Lung (tissue), 12 donors: Measurements from ENCODE around the gene APOBR. TPM values are rescaled to one million over a fixed set of nuclear protein-coding genes. Genes with fewer than 3 reads are reported as not detected.

Source experiments
- ATAC-seq: fragments of 200-7000 bp; cut with Tn5 transposase; one replicate; pipeline ENCODE4 v1.9.1; 2020; ENCODE audit warnings: moderate number of reproducible peaks; ENCODE audit not compliant: insufficient read depth, low FRiP score
- DNase-seq, 3 donors: peaks; one replicate each; pipeline ENCODE4 v3.0.0-alpha.2; 2013 to 2017
- H3K27ac ChIP-seq, 2 donors: one replicate each; pipeline ENCODE4 v1.5.1; 2013; ENCODE audit warnings: mild to moderate bottlenecking in 2 of 2, moderate library complexity in 2 of 2, control low read depth in 1 of 2, inconsistent platforms in 1 of 2, low read depth in 1 of 2, low read length in 1 of 2
- H3K27me3 ChIP-seq, 3 donors: one replicate each; pipeline ENCODE4 v1.5.1; 2013; ENCODE audit warnings: low read length in 2 of 3; ENCODE audit not compliant: control insufficient read depth in 3 of 3, insufficient read depth in 3 of 3
- H3K36me3 ChIP-seq, 4 donors: one replicate each; pipeline ENCODE4 v1.5.1; 2013; ENCODE audit warnings: low read length in 4 of 4, mild to moderate bottlenecking in 1 of 4, moderate library complexity in 1 of 4; ENCODE audit not compliant: control insufficient read depth in 4 of 4, insufficient read depth in 4 of 4
- H3K4me1 ChIP-seq, 5 donors: one replicate each; pipeline ENCODE4 v1.5.1; 2013; ENCODE audit warnings: low read length in 5 of 5, mild to moderate bottlenecking in 2 of 5, moderate library complexity in 1 of 5; ENCODE audit not compliant: control insufficient read depth in 5 of 5, insufficient read depth in 5 of 5
- H3K4me3 ChIP-seq: one replicate; pipeline ENCODE4 v1.5.1; 2013; ENCODE audit warnings: mild to moderate bottlenecking, control low read depth, moderate library complexity
- H3K9ac ChIP-seq, 2 donors: one replicate each; pipeline ENCODE4 v1.5.1; 2013; ENCODE audit warnings: low read length in 2 of 2, control low read depth in 1 of 2; ENCODE audit not compliant: insufficient read depth in 1 of 2
- H3K9me3 ChIP-seq, 4 donors: one replicate each; pipeline ENCODE4 v1.5.1; 2013; ENCODE audit warnings: low read length in 3 of 4, mild to moderate bottlenecking in 1 of 4, moderate library complexity in 1 of 4; ENCODE audit not compliant: control insufficient read depth in 4 of 4, insufficient read depth in 3 of 4
- CTCF ChIP-seq: IDR thresholded peaks from 2 replicates; pipeline ENCODE4 v1.5.1; 2012; ENCODE audit warnings: mild to moderate bottlenecking; ENCODE audit errors: control extremely low read depth, extremely low read depth
- WGBS, 2 donors: extraction: QIAGEN DNeasy Blood & Tissue Kit; methylation state at CpG; one replicate each; pipeline ENCODE4 v1.1.7; 2013; 5-methylcytosine and 5-hydroxymethylcytosine counted together
- polyA plus RNA-seq, 2 donors: library from polyadenylated mRNA; stranded (reverse); fragments of 200-250 nt; gene quantifications; one replicate each; pipeline ENCODE4 v1.2.1, GENCODE V29; 2013
- total RNA-seq, 2 donors: library from RNA; depleted of rRNA in 1 of 2; stranded (reverse); fragments of >200 nt in 1 of 2; gene quantifications; one replicate each; pipeline ENCODE4 v1.2.1, GENCODE V29; 2014 to 2021
- donor health status: control.
- donor health status: control.
- donor health status: Bipolar disorder and iron deficiency.
- donor health status: healthy.
- donor health status: DM: yes; HTN: yes; CAD: no.

APOBR gene
- total and polyA plus RNA-seq, 4 donors, result 8.0 to 43.2 (median 25.4) TPM

- Histone ChIP-seq H3K9ac (no peak overlapping the region), H3K9me3 (no peaks in the 10 kb centered on the region), H3K27me3 (no peaks in the 10 kb centered on the region), H3K4me1 (no peaks in the 10 kb centered on the region), H3K36me3 (peaks cover 3 to 34% (median 7%) of the 10 kb centered on the region in 4 donors), H3K4me3 (no peak overlapping the region), H3K27ac (no peak overlapping the region)
- DNase-seq, result no peak
- no peak for TF ChIP-seq CTCF
- no peak for ATAC-seq
- 95 to 100% methylated on average over 2 of the region's 2 CpGs for WGBS, 2 donors
Observed at GRCh38 chr16:28475221-28475620, 19.2 kb upstream of the APOBR start.

- H3K27me3 ChIP-seq, result no peaks in the 10 kb centered on the region
- ATAC-seq (no peak), DNase-seq (no peak)
- H3K27ac ChIP-seq, result no peak overlapping the region
- TF ChIP-seq CTCF, result no peak
- no peaks in the 10 kb centered on the region for H3K4me1 ChIP-seq
- no peak overlapping the region for H3K9ac ChIP-seq
- H3K4me3 ChIP-seq, result no peak overlapping the region
- peaks cover 7 to 46% (median 10%) of the 10 kb centered on the region in 4 donors for H3K36me3 ChIP-seq
- H3K9me3 ChIP-seq, result no peaks in the 10 kb centered on the region
- 93 to 96% methylated on average over 14 of the region's 14 CpGs for WGBS, 2 donors
Observed at GRCh38 chr16:28477311-28477920, 17.0 kb upstream of the APOBR start.

- no peak overlapping the region for H3K9ac ChIP-seq
- no peak for TF ChIP-seq CTCF
- peaks cover 7 to 50% (median 11%) of the 10 kb centered on the region in 4 donors for H3K36me3 ChIP-seq
- no peaks in the 10 kb centered on the region for H3K4me1 ChIP-seq
- no peaks in the 10 kb centered on the region for H3K27me3 ChIP-seq
- ATAC-seq (no peak), DNase-seq (no peak)
- WGBS, 2 donors, result 81 to 89% methylated on average over 16 of the region's 16 CpGs
- no peak overlapping the region for H3K27ac ChIP-seq
- H3K4me3 ChIP-seq, result no peak overlapping the region
- no peaks in the 10 kb centered on the region for H3K9me3 ChIP-seq
Observed at GRCh38 chr16:28478506-28479180, 15.8 kb upstream of the APOBR start.
